Vagina (tissue), 2 donors: ENCODE data around the gene ABCA13. TPM values are rescaled to one million over a fixed set of nuclear protein-coding genes. Genes with fewer than 3 reads are reported as not detected.

Experiments
- DNase-seq, 2 donors: peaks; one replicate each; pipeline ENCODE4 v3.0.0-alpha.2; 2017; ENCODE audit errors: extremely low spot score in 2 of 2
- H3K27ac ChIP-seq: fragments of 200-600 bp; sonication (generic); one replicate; pipeline ENCODE4 v1.5.1; 2019
- H3K27me3 ChIP-seq: fragments of 200-600 bp; sonication (generic); one replicate; pipeline ENCODE4 v1.5.1; 2019
- H3K36me3 ChIP-seq, 2 donors: fragments of 200-600 bp; sonication (generic); one replicate each; pipeline ENCODE4 v1.5.1; 2017 to 2019
- H3K4me1 ChIP-seq: fragments of 200-600 bp; sonication (generic); one replicate; pipeline ENCODE4 v1.5.1; 2019
- H3K4me3 ChIP-seq, 2 donors: fragments of 200-600 bp; sonication (generic); 1 replicate in 1 of 2; 2 replicates in 1 of 2; pipeline ENCODE4 v1.5.1; 2016 to 2019
- H3K9me3 ChIP-seq: fragments of 200-600 bp; sonication (generic); one replicate; pipeline ENCODE4 v1.5.1; 2019
- POLR2A ChIP-seq, 2 donors: fragments of 450-650 bp; IDR thresholded peaks; one replicate each; pipeline ENCODE4 v1.6.1; 2017; ENCODE audit warnings: antibody characterized with exemption in 2 of 2, mild to moderate bottlenecking in 2 of 2, moderate library complexity in 2 of 2
- POLR2AphosphoS5 ChIP-seq, 2 donors: sonication (generic); formaldehyde crosslinking; IDR thresholded peaks; one replicate each; pipeline ENCODE4 v1.9.0; 2017; ENCODE audit warnings: antibody characterized with exemption in 2 of 2, mild to moderate bottlenecking in 2 of 2, low read depth in 1 of 2; ENCODE audit not compliant: insufficient read depth in 1 of 2
- intact Hi-C: fragments of 100-400 bp; cut with DNase I; formaldehyde crosslinking; loops from one replicate; pipeline ENCODE4 v1.15.1; 2023
- total RNA-seq: library from RNA; depleted of rRNA; stranded (reverse); fragments of >200 nt; gene quantifications from one replicate; pipeline ENCODE4 v1.2.3, GENCODE V29; 2016
- TF ChIP-seq, protein P1 (sequence below), 3 experiments: fragments of 450-650 bp in 2 of 3; fragments of 200-600 bp in 1 of 3; sonication (generic) in 1 of 3; IDR thresholded peaks; one replicate each; pipeline ENCODE4 v1.5.1; 2017 to 2019; ENCODE audit warnings: antibody characterized with exemption in 3 of 3, mild to moderate bottlenecking in 2 of 3, moderate library complexity in 2 of 3

The ABCA13 gene
- total RNA-seq, 1 donor from 2014 or later: under 0.01 TPM

DNA sequence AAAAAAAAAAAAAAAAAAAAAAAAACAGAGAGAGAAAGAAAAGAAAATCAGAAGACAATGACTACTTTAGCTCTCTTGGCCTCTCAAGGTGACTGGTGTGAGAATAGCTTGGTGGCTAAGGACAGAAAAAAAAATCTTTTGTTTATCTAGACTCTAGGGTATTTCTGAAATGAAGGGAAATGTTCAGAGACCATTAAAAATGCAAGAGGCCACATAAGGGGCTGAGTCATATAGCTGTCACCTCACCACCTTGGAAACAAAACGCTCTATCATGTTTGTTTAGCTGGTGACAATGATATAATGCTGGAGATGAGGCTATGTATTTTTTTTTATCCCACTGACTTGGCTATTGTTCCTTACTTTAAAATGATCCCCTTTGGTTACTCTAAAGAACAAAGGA is 466.1 kb downstream of the ABCA13 start:
- intact Hi-C loops: no loop called here
- no peaks in the 10 kb centered on the region for H3K4me1 ChIP-seq
- H3K4me3 ChIP-seq: no peak overlapping the region
- TF ChIP-seq POLR2A (IDR thresholded peaks at IDR 0.05) (no peak), POLR2AphosphoS5 (IDR thresholded peaks at IDR 0.05; ENCODE audit: insufficient read depth in 1 of 2, low read depth in 1 of 2) (no peak)
- TF ChIP-seq, protein P1, sequence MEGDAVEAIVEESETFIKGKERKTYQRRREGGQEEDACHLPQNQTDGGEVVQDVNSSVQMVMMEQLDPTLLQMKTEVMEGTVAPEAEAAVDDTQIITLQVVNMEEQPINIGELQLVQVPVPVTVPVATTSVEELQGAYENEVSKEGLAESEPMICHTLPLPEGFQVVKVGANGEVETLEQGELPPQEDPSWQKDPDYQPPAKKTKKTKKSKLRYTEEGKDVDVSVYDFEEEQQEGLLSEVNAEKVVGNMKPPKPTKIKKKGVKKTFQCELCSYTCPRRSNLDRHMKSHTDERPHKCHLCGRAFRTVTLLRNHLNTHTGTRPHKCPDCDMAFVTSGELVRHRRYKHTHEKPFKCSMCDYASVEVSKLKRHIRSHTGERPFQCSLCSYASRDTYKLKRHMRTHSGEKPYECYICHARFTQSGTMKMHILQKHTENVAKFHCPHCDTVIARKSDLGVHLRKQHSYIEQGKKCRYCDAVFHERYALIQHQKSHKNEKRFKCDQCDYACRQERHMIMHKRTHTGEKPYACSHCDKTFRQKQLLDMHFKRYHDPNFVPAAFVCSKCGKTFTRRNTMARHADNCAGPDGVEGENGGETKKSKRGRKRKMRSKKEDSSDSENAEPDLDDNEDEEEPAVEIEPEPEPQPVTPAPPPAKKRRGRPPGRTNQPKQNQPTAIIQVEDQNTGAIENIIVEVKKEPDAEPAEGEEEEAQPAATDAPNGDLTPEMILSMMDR (IDR thresholded peaks at IDR 0.05): no peak
- H3K27ac ChIP-seq: no peak overlapping the region
- no peak for DNase-seq
- no peaks in the 10 kb centered on the region for H3K27me3 ChIP-seq
- H3K36me3 ChIP-seq: no peaks in the 10 kb centered on the region
- no peaks in the 10 kb centered on the region for H3K9me3 ChIP-seq

DNA sequence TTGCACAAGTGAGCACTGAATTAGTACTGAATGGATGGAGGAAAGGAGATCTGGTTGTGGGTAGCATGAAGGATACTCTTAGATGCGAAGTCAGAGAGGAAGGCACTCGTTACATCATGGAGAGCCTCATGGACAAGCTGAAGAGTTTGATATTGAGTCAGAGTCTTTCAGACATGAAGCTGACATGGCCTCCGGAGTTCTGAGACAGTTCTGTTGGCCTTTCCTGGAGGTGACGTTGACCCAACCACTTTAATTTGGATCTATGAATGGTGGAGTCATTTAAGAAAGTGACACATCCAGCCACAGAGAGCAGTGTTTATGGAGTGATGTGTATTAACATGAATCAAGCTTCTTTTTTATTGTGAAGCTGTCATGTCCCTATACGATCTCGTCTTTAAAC is 466.8 kb downstream of the ABCA13 start:
- DNase-seq: no peak
- intact Hi-C loops: no loop called here
- H3K36me3 ChIP-seq: no peaks in the 10 kb centered on the region
- no peak overlapping the region for H3K27ac ChIP-seq
- no peaks in the 10 kb centered on the region for H3K4me1 ChIP-seq
- no peaks in the 10 kb centered on the region for H3K27me3 ChIP-seq
- no peak overlapping the region for H3K4me3 ChIP-seq
- TF ChIP-seq, protein P1 (IDR thresholded peaks at IDR 0.05): no peak
- TF ChIP-seq POLR2A (IDR thresholded peaks at IDR 0.05) (no peak), POLR2AphosphoS5 (IDR thresholded peaks at IDR 0.05; ENCODE audit: insufficient read depth in 1 of 2, low read depth in 1 of 2) (no peak)
- H3K9me3 ChIP-seq: no peaks in the 10 kb centered on the region

DNA sequence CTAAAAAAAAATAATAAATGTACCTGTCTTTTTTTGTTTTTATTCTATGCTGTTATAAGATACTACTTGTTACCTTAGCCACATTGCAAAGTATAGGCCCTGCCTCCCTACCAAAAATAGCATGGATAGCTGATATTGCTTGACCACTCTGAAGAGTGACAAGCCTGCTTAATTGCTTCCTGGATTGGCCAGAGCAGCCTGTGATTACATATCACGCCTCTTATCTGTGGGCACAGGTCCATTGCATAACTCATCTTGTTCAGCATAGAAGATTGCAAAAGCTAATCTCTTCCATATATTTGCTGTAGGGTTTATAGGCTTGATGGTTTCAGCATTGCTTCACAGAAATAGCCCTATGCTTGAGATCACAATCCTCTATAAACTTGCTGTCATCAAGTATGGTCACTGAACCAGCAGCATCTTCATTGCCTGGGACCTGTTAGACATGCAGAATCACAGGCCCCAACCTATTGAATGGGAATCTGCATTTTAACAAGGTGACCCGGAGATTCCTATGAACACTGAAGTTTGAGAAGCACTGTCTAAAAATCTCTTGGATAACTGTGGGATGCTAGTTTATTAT is 472.3 kb downstream of the ABCA13 start:
- Histone ChIP-seq H3K4me3 (no peak overlapping the region), H3K36me3 (no peaks in the 10 kb centered on the region), H3K27me3 (no peaks in the 10 kb centered on the region), H3K4me1 (no peaks in the 10 kb centered on the region), H3K9me3 (no peaks in the 10 kb centered on the region), H3K27ac (no peak overlapping the region)
- DNase-seq: no peak
- intact Hi-C loops: no loop called here
- TF ChIP-seq, protein P1 (IDR thresholded peaks at IDR 0.05): no peak
- TF ChIP-seq POLR2A (IDR thresholded peaks at IDR 0.05): no peak
- TF ChIP-seq POLR2AphosphoS5 (IDR thresholded peaks at IDR 0.05; ENCODE audit: insufficient read depth in 1 of 2, low read depth in 1 of 2): no peak

DNA sequence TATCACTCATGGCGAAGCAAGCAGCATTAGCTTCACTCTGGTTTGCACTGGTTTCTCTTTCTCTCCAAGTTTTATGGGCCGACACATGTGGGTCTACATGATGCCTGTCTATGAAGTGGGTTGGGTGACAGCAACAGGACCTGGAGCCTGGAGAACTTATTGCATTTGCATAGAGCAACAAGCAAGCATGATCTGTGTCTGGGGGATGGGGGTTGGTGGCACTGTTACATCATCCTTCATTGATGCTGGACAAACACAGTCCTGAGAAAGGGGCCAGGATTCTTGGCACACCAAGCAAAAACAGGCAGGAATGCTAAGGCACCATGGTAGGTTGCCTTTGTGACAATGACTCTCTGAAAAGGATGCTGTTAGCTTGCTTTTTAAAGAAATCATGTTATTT is 486.9 kb downstream of the ABCA13 start:
- TF ChIP-seq, protein P1 (IDR thresholded peaks at IDR 0.05): no peak
- no peaks in the 10 kb centered on the region for H3K36me3 ChIP-seq
- H3K9me3 ChIP-seq: no peaks in the 10 kb centered on the region
- no peaks in the 10 kb centered on the region for H3K4me1 ChIP-seq
- no peak overlapping the region for H3K4me3 ChIP-seq
- DNase-seq: no peak
- intact Hi-C loops: no loop called here
- no peaks in the 10 kb centered on the region for H3K27me3 ChIP-seq
- no peak overlapping the region for H3K27ac ChIP-seq

DNA sequence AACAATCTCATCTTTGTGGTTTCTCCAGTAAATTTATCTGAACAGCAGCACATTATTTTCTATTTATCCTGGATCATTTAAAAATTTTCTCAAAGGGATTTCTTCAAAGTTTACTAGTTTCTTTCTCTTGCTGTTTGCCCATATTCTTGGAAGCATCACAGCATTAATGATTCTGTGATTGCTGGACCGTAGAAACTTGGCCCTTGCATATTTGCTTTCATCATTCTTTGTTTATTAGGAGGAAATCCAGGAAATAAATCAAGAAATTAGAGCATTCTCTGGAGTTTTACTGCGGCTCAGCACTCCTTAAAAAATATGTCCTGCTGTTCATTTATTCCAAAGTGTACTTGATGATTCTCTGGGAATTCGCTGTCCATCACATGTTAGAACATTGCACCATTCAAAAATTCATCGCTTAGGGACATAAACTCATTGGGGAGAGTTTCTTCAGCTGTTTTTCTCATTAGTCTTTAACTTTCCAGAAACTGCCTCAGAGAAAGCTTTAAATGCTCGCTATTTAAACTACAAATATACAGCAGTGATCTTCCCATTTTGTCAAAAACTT is 489.1 kb downstream of the ABCA13 start:
- no peak for DNase-seq
- Histone ChIP-seq H3K9me3 (no peaks in the 10 kb centered on the region), H3K4me3 (no peak overlapping the region), H3K4me1 (no peaks in the 10 kb centered on the region), H3K27ac (no peak overlapping the region), H3K36me3 (no peaks in the 10 kb centered on the region), H3K27me3 (no peaks in the 10 kb centered on the region)
- TF ChIP-seq, protein P1 (IDR thresholded peaks at IDR 0.05): no peak
- TF ChIP-seq POLR2AphosphoS5 (IDR thresholded peaks at IDR 0.05; ENCODE audit: insufficient read depth in 1 of 2, low read depth in 1 of 2) (no peak), POLR2A (IDR thresholded peaks at IDR 0.05) (no peak)
- intact Hi-C loops: no loop called here
